ENCODE measurements around the gene MIER3.

DNA sequence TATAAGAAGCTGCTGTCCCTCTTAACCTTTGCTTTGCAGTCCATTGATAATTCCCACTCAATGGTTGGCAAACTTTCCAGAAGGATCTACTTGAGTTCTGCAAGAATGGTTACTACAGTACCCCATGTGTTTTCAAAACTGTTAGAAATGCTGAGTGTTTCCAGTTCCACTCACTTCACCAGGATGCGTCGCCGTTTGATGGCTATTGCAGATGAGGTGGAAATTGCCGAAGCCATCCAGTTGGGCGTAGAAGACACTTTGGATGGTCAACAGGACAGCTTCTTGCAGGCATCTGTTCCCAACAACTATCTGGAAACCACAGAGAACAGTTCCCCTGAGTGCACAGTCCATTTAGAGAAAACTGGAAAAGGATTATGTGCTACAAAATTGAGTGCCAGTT, 70.4 kb downstream of the MIER3 start:
- TF ChIP-seq, protein P1, sequence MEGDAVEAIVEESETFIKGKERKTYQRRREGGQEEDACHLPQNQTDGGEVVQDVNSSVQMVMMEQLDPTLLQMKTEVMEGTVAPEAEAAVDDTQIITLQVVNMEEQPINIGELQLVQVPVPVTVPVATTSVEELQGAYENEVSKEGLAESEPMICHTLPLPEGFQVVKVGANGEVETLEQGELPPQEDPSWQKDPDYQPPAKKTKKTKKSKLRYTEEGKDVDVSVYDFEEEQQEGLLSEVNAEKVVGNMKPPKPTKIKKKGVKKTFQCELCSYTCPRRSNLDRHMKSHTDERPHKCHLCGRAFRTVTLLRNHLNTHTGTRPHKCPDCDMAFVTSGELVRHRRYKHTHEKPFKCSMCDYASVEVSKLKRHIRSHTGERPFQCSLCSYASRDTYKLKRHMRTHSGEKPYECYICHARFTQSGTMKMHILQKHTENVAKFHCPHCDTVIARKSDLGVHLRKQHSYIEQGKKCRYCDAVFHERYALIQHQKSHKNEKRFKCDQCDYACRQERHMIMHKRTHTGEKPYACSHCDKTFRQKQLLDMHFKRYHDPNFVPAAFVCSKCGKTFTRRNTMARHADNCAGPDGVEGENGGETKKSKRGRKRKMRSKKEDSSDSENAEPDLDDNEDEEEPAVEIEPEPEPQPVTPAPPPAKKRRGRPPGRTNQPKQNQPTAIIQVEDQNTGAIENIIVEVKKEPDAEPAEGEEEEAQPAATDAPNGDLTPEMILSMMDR (conservative IDR thresholded peaks at IDR 0.05; ENCODE audit: low read depth, low read length) = no peak
- no peak for TF ChIP-seq EZH2 (IDR thresholded peaks at IDR 0.05; ENCODE audit: low read length, unreplicated experiment)
